Kidney (tissue), 14 donors: ENCODE results near the gene ARSJ. TPM values are rescaled to one million over a fixed set of nuclear protein-coding genes. Genes with fewer than 3 reads are reported as not detected.

Experiments
- DNase-seq, 5 donors: peaks; one replicate each; pipeline ENCODE4 v3.0.0-alpha.2; 2013 to 2020
- FAIRE-seq: peaks from 2 replicates; lab custom pipeline; 2012; peaks lifted over from hg19 to GRCh38; lab: Jason Lieb, UNC
- H3K27ac ChIP-seq, 2 donors: one replicate each; pipeline ENCODE4 v1.7.0; 2013; ENCODE audit warnings: low read depth in 2 of 2, low read length in 2 of 2, inconsistent platforms in 1 of 2
- H3K27me3 ChIP-seq: one replicate; pipeline ENCODE4 v1.7.1; 2013; ENCODE audit warnings: low read length, inconsistent platforms; ENCODE audit not compliant: control insufficient read depth, insufficient read depth
- H3K36me3 ChIP-seq, 3 donors: one replicate each; pipeline versions ENCODE4 v1.7.0 to v1.7.1; 2013; ENCODE audit warnings: low read length in 3 of 3, control low read depth in 1 of 3, inconsistent platforms in 1 of 3; ENCODE audit not compliant: insufficient read depth in 3 of 3, control insufficient read depth in 2 of 3
- H3K4me1 ChIP-seq, 3 donors: one replicate each; pipeline versions ENCODE4 v1.7.0 to v1.7.1; 2013; ENCODE audit warnings: low read length in 3 of 3, inconsistent platforms in 1 of 3, low read depth in 1 of 3; ENCODE audit not compliant: control insufficient read depth in 2 of 3, insufficient read depth in 2 of 3
- H3K4me3 ChIP-seq, 3 donors: one replicate each; pipeline versions ENCODE4 v1.7.0 to v1.8.1; 2013; ENCODE audit warnings: low read length in 3 of 3, control low read depth in 1 of 3, inconsistent platforms in 1 of 3
- H3K9ac ChIP-seq, 3 donors: one replicate each; pipeline versions ENCODE4 v1.7.0 to v1.7.1; 2013; ENCODE audit warnings: low read length in 3 of 3, control low read depth in 1 of 3, inconsistent platforms in 1 of 3
- H3K9me3 ChIP-seq, 3 donors: one replicate each; pipeline versions ENCODE4 v1.7.0 to v1.7.1; 2013; ENCODE audit warnings: low read length in 3 of 3, control low read depth in 1 of 3, inconsistent platforms in 1 of 3; ENCODE audit not compliant: control insufficient read depth in 2 of 3, insufficient read depth in 1 of 3
- intact Hi-C: fragments of 100-400 bp; cut with DNase I; formaldehyde crosslinking; loops from one replicate; pipeline ENCODE4 v1.11.1; 2022
- polyA plus RNA-seq: library from polyadenylated mRNA; stranded (reverse); fragments of 350-450 nt; fragmentation: Illumina TruSeq; extraction: RNeasy Lipid Tissue Mini Kit (QIAGEN cat#74804); gene quantifications from one replicate; pipeline ENCODE4 v1.2.3, GENCODE V29; 2014; ENCODE audit warnings: low read depth, low replicate concordance; ENCODE audit not compliant: insufficient read depth
- total RNA-seq: library from RNA; stranded (reverse); fragmentation: NEBNext Ultra II Directional; extraction: Animal tissue kit (Norgen Biotek cat#: 25700); gene quantifications from one replicate; pipeline ENCODE4 v1.2.1, GENCODE V29; 2021
- TF ChIP-seq, protein P1 (sequence below): IDR thresholded peaks from 3 replicates; pipeline ENCODE4 v1.5.1; 2012; ENCODE audit warnings: mild to moderate bottlenecking, moderate library complexity, borderline replicate concordance; ENCODE audit not compliant: insufficient read depth; ENCODE audit errors: extremely low read depth
- donor health status: control.
- donor health status: control.
- donor health status: control.
- donor health status: control.
- donor health status: control.
- donor health status: DM: yes; HTN: yes; CAD: no.
- donor health status: Normal renal cell carcinoma (clear cell type).

ARSJ gene
- total and polyA plus RNA-seq, 2 donors from 2014 or later: 3.6 to 16.7 TPM

DNA sequence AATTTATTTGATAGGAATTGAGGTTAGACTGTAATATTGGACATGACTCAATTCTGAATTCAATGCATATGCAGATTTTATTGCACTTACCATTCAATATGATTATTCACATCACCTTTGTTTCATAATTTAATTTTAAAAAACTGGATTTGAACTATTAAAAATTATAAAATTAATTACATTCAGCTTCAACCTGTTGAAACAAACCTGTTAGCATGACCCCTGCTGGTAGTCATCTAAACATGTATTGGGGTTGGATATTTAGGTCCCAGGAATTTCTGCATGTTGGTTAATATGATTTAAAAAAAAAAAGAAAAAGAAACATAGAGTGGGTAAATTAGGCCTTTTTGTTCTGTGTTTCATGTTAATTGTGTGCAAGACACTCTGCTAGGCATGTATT lies 85.9 kb downstream of the ARSJ start:
- no peak overlapping the region for H3K9ac ChIP-seq
- no peaks in the 10 kb centered on the region for H3K4me1 ChIP-seq
- FAIRE-seq: no peak
- no peaks in the 10 kb centered on the region for H3K9me3 ChIP-seq
- intact Hi-C loops: no loop called here
- TF ChIP-seq, protein P1, sequence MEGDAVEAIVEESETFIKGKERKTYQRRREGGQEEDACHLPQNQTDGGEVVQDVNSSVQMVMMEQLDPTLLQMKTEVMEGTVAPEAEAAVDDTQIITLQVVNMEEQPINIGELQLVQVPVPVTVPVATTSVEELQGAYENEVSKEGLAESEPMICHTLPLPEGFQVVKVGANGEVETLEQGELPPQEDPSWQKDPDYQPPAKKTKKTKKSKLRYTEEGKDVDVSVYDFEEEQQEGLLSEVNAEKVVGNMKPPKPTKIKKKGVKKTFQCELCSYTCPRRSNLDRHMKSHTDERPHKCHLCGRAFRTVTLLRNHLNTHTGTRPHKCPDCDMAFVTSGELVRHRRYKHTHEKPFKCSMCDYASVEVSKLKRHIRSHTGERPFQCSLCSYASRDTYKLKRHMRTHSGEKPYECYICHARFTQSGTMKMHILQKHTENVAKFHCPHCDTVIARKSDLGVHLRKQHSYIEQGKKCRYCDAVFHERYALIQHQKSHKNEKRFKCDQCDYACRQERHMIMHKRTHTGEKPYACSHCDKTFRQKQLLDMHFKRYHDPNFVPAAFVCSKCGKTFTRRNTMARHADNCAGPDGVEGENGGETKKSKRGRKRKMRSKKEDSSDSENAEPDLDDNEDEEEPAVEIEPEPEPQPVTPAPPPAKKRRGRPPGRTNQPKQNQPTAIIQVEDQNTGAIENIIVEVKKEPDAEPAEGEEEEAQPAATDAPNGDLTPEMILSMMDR: no peak
- H3K36me3 ChIP-seq: no peaks in the 10 kb centered on the region
- no peak overlapping the region for H3K4me3 ChIP-seq
- H3K27ac ChIP-seq: no peak overlapping the region
- no peak for DNase-seq
- no peaks in the 10 kb centered on the region for H3K27me3 ChIP-seq

DNA sequence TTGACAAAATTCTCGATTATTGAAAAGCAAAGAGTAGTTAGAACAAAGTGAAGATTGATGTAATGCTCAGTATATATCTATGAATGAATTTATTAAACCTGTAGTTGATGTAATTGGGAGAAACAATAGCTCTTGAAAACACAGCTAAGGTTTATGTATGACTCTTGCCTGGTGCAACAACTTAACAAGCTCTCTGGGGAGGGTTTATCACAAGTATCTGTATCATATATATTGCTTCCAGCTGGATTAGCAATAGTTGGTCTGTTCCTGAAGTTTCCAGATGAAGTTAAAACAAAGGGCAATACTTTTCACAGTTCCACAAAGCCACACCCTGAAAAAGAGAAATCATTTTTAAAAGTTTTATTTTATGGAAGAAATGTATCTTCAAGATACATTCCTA lies 91.4 kb downstream of the ARSJ start:
- Histone ChIP-seq H3K9ac (no peak overlapping the region), H3K27ac (no peak overlapping the region), H3K4me1 (no peaks in the 10 kb centered on the region), H3K9me3 (no peaks in the 10 kb centered on the region), H3K27me3 (no peaks in the 10 kb centered on the region), H3K4me3 (no peak overlapping the region), H3K36me3 (no peaks in the 10 kb centered on the region)
- intact Hi-C loops: no loop called here
- FAIRE-seq (no peak), DNase-seq (no peak)
- TF ChIP-seq, protein P1: no peak

DNA sequence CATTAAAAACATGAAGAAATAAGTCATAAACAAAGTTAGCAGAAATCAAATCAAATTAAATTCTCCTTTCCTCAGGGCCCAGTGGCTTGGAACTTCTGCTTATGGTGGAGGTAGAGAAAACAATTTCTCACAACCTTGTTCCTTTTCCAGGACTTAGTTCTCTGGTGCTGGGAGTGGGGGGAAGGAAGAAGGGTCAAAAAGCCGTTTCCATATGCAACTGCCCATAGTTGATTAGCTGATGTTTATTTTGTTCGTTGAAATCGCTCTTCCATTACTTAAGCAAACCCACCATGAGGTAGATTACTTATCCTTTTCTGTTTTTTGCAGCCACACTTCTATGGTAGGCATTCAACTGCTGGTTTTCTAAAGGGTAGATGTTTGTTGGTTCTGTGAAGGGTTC lies 94.2 kb downstream of the ARSJ start:
- no peak overlapping the region for H3K9ac ChIP-seq
- no peaks in the 10 kb centered on the region for H3K36me3 ChIP-seq
- no peaks in the 10 kb centered on the region for H3K27me3 ChIP-seq
- intact Hi-C loops: no loop called here
- no peaks in the 10 kb centered on the region for H3K4me1 ChIP-seq
- no peaks in the 10 kb centered on the region for H3K9me3 ChIP-seq
- DNase-seq (no peak), FAIRE-seq (no peak)
- H3K27ac ChIP-seq: no peak overlapping the region
- TF ChIP-seq, protein P1: no peak
- no peak overlapping the region for H3K4me3 ChIP-seq

DNA sequence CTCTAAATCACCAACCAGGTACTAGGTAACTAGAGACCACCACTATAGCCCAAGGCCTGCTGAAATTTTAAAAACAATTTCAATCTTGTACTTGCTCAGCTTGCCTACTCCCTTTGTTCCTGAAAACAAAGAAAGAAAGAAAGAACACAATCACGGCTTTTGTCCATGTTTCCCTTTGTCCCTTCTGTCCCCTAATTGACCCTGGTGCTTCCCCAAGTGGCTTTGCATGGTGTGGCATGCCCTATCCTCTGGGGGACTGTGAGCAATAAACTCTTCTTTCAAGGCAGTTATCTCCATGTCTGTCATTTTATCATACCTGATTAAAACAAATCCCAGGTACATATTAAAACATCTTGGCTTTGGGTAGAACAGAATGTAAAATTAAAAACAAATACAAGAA lies 94.8 kb downstream of the ARSJ start:
- Histone ChIP-seq H3K4me3 (no peak overlapping the region), H3K27me3 (no peaks in the 10 kb centered on the region), H3K27ac (no peak overlapping the region), H3K9me3 (no peaks in the 10 kb centered on the region), H3K36me3 (no peaks in the 10 kb centered on the region), H3K9ac (no peak overlapping the region), H3K4me1 (no peaks in the 10 kb centered on the region)
- FAIRE-seq: no peak
- TF ChIP-seq, protein P1: no peak
- intact Hi-C loops: no loop called here
- no peak for DNase-seq
